CD4-positive, alpha-beta T cell treated with Interleukin-4 for 1 hour (primary cell): ENCODE data around the gene LHX3.

Source experiments
- DNase-seq, 2 donors: peaks; one replicate each; pipeline ENCODE4 v3.0.0-alpha.2; 2020 to 2022

The LHX3 gene

DNA sequence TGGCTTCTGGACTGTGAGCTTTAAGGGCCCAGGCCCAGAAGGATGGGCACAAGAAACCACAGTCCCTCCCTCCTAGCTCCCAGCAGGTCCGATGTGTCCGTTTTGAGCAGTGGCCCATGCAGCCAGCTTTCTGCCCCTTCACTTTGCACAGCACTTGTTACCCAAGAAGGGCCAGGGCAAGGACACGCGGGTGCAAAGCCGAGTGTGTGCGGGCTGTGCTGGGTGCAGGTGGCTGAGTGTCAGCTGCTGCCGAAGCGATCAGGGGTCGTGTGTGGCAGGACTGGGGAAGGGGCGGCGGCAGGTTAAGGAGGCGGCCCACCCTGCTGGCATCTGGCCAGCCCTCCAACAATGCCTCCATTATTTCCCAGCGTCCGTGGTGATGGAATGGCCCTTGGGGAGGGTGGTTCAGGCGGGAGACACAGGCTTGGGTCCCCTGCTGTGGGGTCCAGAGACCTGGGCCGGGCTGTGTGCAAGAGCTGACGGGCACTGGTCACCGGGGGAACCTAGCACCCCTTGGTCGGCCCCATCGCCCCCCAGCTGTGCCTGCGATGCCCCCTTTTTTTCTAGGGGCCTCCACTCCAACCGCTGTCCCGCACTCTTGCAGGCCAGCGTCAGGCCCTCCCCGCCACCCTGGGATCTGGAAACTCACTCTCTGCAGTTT lies 653 bp downstream of the LHX3 start:
- no peak for DNase-seq

DNA sequence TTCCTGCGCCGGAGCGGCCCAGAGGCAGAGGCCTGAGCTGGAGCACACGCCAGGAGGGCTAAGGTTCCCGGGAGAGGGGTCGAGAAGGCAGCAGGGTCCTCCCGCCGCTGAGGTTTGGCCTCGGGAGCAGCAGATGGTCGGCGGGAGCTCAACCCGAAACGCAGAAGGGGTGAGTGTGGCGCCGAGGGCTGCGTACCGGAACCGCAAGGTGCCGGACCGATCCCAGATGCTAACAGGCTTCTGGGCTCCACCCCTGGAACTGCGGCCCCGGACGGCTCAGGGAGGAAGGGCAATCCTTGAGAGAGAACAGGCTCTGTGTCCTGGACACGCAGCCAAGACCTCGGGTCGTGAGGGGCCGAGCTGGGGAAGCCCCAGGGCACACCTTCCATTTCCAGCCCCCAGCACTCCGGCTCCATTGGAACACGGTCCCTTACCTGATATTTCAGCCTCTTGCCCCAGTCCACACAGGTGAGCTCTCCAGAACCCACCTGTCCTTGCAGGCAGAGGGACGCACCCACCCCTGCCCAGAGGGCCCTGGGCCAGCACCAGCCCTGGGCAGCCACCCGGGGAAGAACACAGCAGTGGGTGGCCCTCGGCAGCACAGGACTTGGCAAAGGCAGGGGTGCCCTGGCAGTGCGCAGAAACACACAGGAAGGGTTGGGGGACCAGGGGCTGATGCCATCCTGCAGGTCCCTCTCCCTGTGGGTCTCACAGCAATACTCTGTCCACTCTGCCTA lies 1.4 kb downstream of the LHX3 start:
- no peak for DNase-seq

DNA sequence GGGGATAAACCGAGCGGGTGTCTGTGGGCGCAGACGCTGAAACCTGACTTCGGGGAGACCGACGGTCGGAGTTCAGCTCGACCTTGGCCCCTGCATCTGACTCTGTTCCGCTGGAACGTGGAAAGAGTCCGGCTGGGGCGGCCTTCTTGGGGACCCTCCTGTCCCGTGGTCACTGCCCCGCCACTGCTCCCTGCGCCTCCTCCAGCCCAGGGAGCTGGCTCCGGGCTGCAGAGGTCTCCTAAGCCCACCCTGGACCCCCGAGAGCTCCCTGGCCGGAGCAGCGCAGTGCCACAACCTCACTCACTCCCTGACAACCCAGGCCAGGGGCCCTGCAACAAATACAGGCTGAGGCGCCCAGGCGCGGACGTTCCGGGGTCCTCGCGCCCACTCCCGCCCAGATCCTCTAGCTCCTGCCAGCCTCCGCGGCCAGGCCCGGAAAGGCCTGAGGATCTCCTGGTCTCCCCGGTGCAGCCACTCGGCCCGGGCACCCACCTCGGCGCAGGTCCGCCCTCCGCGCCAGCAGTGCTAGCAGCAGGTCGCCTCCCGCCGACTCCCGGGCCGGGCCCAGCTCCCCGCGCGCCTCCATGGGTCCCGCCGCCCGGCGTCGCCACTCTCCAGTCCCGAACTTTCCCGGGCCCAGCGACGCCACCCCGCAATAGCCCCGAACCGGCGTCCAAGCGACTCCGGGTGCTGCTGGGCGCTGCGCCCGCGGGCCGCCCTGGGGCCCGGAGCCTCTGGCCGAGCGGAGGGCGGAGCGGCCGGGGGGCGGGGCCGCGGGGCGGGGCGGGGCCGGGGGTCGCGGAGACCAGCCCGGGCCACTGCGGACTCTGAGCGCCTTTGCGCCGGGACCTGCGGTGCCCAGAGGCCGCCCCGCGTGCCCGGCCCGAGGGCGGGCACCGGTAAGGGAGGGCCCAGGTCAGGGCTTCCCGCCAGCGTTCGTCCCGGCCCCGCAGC lies 2.2 kb downstream of the LHX3 start:
- DNase-seq: no peak

DNA sequence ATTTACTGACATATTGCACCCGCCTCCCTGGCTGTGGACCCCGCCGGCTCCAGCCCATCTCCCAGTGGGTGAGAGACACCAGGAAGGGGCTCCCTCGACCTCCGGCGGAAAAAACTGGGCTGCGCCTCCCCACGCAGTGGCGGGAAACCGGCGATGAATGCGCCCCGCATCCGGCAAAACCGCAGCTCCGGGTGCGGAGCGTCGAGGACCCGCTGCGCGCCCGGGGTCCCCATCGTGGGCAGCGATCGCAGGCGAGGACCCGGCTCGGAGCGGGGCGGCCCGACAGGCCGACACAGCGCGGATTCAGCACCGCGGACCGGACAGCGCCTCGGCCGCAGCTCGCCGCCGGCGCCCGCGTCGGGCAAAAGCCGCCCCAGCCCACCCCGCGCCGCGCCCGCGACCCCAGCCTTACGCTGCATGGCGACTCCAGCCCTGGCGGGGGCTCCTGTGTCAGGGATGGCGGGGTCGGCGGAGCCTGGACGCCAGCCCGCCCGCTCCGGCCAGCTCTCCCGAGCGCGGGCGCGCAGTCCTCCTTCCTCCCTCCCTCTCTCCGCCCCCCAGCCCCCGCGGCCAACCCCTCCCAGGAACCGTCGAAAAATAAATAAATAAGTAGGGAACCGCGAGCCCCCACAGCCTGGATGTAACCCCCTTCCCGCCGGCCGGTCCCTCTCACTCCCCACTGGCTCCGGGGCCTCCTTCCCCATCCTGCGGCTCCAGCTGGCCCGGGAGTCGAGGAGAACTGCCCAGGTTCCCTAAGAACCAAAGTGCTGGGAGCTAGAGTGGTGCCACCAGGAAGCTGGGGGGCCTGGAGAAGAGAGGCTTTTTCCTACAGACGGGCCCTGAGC lies 3.1 kb downstream of the LHX3 start:
- DNase-seq: no peak

DNA sequence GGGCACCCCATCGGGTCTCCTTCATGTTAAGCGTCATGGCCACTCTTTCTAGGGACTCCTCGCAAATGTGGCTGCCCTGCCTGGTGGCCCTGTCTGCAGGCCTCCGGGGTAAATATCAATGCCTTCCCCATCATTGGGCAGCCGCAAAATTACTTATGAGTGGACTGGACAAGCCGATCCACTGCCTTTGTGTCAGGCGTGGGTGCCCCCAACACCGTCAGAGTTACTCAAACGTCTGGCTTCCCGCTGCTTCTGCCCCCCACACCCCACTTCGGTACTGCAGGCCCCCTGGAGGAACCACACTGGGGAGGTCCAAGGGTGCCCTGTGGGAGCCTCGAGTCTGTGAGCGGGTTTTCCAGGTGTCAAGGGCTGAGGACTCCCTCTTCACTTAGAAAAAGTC lies 3.8 kb downstream of the LHX3 start:
- no peak for DNase-seq

DNA sequence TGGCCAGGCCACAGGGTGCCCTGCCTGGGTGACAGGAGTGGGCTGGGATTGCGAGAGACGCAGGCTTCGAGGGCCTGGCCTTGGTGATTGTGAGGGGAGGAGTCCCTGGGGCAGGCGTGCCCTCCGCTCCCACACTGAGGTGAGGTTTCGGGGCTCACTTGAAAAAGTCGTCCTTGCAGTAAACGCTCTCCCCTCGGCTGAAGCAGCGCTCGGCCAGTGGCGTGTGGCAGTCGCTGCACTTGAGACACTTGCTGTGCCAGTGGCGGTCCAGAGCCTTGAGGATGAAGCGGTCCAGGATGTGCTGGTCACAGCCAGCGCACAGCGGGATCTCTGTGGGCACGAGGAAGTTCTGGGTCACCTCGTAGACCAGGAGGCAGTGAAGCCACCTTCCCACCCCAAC lies 4.5 kb downstream of the LHX3 start:
- DNase-seq: no peak

DNA sequence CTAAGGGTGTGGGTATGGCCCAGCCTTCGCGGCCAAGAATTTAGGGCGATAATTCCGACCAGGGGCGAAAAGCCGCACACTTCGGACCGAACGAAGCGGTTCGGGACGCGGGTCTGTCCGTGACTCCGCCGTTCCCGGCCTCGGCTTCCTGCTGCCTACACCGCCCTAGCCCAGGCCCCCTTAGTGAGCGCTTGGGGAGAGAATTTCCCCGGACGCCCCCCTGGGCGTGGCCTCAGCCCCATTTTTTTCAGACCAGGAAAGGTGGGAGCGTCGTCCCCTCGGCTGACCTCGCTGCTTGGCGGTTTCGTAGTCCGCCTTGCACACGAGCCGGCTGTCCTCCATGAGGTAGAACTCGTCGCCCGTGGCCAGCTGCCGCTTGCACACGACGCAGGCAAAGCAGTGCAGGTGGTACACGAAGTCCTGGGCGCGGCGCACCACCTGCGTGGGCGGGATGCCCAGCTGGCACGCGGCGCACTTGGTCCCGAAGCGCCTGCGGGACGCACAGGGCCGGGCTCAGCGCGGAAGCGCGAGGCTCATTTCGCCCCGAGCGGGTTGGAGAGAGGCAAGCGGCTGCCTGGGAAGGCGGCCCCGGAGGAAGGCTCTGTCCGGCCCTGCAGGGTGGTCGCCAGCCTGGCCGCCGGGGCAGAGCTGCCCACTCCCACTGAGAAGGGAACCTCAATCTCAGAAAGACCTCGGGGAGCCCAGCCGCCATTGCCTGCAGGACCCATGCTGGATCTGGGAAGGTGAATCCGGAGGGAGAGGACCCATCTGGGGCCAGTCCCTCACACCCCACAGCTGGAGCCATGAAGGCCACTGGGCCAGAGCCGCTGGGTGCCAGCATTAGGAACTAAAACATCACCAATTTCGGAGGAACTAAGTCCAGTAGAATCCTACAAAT lies 5.3 kb downstream of the LHX3 start:
- no peak for DNase-seq

DNA sequence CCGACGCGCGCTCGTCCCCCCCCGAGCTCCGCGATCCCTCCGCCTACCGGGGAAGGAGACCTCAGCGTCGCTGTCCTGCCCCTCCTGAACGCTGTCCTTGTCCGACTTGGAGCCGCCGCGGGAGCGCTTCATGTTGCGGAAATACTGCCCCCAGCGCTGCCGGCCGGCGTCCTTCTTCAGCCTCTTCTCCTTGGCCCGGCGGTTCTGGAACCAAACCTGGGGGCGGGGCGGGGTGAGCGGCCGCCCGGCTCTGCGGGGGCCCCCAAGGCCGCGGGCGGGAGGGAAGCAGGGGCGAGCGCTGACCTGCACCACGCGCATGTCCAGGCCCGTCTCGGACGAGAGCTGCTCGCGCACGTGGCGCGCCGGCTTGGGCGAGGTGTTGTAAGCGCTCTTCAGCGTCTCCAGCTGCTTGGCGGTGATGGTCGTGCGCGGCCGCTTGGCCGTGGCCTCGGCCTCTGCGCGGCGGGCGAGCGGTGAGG lies 6.3 kb downstream of the LHX3 start:
- DNase-seq: no peak

DNA sequence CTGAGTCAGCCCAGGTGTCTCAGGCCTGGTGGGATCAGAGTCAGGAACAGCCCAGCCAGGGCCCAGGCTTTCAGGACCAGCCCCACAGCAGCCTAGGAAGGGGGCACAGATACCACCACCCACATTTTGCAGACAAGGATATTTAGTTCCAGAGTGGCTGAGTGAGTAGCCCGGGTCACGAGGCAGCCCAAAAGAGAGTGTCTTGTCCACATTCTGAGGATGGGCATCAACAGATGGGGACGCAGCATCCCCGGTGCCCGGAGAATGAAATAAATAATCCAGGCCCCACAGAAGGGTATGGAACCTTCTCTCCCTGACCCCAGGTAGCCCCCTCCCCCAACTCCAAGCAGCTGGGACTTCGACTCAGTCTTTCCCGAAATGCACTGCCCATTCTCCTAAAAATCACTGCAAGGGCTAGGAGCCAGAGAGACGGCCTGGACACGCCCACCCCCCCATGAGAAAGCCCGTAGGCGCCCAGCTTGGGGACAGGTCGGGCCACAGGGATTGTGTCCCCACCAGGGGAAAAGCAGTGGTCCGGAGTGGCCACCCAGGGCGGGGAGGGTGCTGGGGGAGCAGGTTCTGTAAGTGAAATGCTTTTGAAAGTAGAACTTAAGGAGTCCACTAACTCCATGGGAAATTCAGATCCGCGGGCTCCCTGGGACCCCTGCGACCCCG lies 6.9 kb downstream of the LHX3 start:
- DNase-seq: no peak

DNA sequence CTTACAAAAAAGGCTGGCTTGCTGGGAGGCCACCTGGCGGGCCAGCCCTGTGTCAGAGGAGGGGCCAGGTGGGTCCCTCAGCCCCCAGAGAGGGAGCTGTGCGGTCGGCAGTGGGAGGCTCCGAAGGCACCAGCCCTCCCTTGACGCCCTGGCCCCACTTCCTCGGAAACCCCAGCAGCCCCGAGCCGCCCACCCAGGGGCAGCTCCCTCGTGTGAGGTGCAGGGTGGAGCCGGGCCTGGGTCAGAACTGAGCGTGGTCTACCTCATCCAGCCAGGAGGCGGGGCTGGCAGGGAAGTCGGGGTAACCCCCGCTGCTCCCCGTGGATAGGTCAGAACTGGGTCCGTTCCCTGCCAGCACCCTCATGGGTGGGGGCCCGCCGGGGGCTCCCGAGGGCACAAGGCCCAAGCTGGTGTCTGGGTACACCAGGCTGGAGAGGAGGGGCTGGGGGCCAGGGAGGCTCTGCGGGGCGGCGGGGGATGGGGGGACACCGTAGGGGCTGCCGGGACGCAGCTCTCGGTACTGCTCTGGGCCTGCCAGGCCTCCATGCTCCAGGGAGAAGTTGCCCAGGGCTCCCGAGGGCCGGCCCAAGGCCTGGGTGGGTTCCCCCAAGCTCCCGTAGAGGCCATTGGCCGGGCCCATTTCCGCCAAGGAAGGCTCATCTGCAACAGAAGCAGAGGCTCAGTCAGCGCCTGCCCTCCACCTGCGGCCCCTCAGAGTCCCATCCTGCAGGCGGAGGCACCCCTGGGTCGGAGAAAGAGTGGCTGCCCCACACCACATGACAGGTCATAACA lies 7.6 kb downstream of the LHX3 start:
- DNase-seq: no peak

DNA sequence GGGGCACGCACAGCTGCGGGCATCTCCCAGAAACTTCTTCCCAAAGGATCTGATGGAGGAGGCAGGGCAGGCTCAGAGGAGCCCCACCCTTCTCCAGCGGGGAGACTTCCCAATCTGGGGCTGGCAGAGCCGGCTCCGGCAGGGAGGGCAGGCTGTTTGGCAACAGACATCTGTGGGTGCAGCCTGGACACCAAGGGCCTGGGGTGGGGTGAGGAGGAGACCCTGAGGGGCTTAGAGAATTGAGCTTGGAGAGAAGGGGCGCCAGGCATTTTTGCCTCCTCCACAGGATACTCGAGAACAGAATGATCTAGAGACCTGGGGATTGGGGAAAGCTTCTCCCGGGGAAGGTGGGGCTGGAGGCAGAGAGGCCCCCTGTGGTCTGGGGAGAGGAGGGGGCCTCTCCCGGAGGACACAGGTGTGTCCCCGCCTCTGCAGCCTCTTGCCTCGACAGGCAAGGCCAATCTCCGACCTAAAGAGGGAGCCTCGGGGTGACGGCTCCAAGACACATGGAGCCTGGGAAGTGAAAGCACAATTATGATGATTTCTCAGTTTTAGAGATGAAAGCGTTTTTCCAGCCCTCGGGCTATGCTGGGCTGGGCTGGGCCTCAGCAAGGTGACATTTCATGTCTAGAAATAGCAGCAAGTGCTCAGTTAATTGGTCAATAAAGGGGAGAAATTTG lies 8.4 kb downstream of the LHX3 start:
- no peak for DNase-seq

DNA sequence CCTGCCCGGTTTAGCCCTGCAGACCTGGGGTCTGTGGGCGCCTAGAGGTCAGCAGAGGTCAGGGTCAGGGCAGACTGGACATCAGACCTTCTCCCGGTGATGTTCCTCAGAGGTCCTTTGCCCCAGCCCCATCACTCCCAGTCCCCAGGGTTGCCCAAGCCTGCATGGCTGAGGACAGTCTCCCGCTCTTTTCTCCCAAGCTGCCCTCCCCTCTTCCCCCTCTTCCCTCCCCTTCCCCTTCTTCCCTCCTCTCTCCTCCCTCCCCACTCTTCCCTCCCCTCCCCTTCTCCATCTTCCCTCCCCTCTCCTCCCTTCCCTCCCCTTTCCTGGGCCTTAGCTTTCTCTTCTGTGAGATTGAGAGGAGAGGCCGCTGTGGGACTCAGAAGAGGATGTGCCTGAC lies 10.4 kb downstream of the LHX3 start:
- no peak for DNase-seq

DNA sequence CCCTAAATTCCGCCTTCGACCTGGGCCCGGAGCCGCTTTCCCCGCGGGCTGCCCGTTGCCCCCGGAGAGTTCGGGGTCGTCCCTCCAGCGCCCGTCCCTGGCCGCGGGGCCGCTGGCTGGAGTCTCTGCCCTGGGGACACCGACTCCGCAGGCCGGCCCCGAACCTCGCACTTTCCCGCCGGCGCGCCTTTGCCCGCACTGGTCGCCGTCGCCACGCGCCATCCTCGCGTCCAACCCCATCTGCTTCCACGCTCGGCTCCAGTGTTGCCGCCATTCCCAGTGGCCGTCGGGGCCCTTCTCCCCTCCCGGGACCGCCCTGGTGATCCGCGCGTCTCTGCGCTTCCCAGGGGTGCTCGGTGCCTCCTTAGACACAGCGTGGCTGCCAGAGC lies 11.0 kb downstream of the LHX3 start:
- DNase-seq: no peak

DNA sequence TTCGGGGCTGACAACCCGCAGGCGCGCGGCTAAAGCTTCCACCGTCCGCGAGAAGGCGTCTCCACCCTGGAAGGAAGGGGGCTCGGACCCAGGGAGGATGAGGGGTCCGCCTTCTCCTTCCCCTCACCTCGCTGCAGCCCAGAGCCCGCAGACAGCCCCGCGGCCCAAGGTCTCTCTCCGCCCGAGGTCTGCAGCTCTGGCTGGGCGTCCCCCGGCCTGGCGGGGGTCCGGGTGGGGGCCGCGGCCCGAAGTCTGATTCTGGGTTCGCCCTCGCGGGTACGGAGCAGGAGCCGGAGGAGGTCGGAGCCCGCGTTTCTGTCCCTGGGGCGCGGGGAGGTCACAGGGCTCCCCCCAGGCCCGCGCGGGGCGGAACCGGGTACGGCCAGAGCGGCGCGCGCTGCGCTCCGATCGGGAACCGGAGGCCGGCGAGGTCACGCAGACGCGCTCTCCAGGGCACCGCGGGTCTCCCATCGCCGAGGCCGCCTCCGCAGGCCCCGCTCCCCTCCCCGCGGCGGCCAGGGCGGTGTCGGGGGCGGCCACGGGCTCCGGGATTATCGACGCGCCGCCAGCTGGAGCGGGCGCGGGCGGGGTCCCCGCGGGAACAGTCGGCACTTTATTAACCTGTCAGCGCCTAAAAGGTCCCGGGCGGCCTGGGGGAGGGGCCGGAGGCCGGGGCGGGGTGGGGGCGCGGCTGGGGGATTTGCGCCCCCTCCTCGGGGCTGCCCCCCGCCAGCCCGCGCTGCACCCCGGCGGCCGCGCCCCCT lies 11.6 kb downstream of the LHX3 start:
- DNase-seq: no peak

DNA sequence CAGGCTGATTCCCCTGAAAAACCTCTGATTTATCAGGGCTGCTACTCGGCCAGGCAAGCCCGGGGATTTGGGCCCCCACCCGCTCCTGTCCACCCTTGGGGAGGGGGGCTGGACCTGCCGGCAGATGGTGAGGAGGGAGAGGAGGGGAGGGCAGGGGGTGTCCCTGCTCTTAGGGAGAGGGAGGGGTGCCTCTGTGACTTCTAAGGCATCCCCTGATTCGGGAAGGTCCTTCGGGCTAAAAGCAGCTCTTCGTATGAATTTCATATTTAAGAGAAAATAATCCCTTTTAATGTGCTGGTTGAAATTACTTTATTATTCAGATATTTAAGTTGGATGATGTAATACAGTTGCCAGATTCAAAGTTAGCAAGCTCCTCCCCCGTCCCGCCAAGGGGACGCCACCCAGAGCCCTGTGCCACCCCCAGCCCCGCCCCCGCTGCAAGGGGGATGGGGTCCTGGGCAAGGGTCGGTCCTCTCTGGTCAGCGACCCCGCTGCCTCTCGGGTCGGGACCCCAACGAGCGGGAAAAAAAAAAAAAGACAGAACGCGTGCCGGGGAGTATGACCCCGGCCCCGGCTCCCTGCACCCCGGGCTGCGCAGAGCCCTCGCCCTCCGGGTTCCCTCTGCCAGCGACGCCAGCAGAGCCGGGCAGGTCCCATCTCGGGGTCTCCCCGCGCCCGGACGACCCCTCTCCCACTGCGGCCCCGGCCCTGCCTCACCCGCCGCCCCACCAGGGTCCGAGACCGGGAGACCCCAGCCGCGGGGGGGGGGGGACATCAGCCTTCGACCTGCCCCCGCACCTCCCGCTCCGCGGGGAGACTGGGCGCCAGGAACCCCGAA lies 12.4 kb downstream of the LHX3 start:
- no peak for DNase-seq

DNA sequence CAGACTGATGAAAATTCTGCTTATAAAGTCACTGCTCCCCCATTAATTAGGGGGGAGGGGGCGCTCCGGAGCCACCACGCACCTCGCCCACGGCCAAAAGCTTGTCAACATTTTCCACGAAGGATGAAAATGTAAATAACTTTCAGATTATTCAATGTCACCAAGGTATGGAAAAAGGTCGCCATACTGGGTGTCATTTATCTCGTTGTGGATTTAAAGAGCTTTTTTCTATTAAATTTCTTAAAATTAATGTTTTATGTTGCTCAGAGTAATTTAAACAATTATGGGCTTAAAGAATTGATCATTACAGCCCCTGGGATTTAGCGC lies 13.0 kb downstream of the LHX3 start:
- DNase-seq: no peak

DNA sequence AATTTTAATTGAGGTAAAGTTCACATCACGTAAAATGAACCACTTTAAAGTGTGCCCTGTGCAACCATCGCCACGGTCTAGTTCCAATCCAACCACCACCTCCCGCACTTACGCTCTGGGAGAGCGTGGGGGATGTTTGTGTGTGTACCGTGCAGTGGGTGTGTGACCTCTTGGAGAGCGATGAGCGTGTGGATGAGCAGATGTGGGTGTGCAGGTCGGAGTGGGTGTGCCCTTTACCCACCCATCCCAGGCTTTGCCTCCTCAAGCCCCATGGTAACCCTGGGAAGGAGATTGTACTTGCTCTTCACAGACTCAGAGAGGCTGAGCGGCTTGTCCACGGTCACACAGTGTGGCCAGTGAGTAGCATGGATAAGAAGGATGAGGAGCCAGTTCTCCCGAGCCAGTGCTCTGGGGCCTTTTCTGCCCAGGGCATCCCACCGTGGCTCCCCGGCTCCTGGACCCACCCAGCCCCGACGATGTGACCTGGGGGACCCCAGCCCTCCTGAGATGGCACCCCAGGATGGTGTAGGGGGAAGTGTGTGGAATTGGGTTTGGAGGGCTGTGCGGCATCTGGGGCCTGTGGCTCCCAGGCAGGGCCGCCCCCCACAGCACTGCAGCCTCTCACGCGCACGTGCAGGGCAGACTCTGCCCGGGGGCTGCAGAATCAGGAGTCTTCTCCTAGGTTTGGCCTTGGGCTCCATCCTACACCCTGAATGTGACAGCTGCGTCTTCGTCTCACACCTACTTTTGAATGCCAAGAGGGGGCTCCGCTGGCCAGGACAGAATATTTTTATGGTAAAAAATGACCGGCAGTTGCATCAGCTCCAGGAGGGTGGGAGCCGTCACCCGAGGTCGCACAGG lies 13.6 kb downstream of the LHX3 start:
- no peak for DNase-seq
